Measurements from ENCODE around the gene SORD.
"Not testable (repeated sequence)": the region's sequence is repeated elsewhere in the genome, so short reads cannot be mapped to it uniquely, and the experiment has no call there.

The SORD gene

DNA sequence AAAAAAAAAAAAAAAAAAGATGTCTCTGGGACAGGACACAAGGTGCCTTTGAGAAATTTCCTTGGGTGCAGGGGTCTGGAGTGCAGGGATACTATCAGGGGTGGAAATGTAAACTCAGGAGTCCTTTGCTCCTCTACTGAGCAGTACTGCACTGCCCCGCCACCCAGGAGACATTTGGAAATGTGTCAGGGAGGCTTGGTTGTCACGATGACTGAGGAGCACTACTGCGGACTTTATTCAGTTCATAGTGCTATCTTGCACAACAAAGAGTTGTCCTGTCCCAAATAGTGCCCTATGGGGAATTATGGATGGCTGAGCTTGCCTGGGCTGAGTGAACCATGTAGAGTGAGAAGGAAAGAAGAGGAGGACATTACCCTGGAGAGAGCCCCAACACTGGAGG lies 2.6 kb downstream of the SORD start:
- DNase-seq, result not testable (repeated sequence)

DNA sequence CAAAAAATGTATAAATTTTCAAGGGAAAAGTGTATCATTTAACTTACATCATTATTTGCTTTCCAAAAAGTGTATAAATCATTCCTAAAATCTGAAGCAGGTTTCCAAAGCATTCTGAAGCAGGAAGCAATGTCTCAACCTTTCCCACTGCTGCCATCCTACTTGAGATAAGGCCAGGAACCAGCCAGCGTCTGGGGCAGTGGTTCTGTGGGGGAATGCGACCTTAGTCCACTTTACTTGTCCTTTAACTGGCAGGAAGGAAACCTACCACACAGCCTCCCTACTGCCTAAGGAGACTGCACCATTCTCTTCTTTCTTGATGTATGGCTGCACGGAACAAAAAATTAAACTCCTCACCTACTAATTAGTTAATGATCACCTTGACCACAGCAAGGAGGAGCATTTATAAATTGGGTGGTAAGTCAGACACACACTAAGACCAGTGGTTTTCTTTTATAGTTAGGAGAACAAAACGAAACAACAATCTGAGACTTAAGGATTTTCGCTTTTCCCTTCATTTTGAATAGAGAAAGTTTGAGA lies 3.7 kb downstream of the SORD start:
- DNase-seq, result no peak

DNA sequence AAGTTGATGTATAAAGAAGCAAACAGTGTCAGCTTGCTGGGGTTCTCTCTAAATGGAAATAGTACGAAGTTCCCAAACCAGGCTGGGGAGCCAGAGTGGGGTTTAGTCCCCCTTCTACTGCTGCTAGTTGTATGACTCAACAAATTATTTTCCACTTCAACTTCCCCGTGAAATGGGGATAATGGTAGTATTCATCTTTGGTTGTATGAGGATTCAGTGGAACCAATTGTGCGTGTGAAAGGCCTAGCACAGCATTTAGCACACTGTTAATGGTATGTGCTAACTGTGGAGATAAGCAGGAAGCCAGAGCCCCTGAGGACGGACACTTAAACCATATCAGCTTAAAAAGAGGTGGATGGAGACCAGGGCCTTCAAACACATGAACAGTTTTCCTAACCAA lies 4.2 kb downstream of the SORD start:
- DNase-seq, result no peak

DNA sequence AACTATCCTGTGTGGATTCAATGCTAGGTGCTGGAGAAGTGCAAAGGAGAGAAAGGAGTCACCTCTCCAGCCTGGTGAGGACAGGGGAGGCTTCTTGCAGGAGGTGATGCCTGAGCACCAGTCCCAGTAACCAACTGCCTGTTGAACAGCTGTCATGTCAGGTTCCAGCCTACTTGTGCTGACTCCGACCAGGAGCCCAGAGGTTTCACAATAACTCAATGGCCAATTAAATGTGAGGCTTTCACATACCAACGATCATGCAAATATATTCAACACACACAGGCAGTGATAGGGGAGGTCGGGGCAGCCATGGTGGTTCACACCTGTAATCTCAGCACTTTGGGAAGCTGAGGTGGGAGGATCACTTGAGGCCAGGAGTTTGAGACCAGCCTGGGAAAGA lies 7.7 kb downstream of the SORD start:
- no peak for DNase-seq

DNA sequence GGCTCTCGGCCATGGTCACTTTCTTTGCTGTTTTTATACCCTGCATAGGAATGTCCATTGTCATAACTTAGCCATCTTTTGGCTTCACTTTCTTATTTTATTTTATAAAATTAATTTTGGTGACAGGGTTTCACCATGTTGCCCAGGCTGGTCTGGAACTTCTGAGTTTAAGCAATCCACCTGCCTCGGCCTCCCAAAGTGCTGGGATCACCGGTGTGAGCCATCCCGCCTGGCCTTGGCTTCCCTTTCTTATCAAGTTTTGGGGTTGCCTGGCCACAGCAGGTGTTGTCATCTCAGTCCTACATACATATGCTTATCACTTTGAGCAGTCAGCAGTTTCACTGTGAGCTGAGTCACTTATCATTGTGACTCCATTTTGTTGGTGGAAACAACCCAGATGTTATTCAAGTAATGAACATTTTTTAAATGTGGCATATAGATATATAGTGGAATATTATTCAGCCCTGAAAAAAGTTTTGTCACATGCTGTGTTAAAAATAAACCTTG lies 8.6 kb downstream of the SORD start:
- DNase-seq, result not testable (repeated sequence)

DNA sequence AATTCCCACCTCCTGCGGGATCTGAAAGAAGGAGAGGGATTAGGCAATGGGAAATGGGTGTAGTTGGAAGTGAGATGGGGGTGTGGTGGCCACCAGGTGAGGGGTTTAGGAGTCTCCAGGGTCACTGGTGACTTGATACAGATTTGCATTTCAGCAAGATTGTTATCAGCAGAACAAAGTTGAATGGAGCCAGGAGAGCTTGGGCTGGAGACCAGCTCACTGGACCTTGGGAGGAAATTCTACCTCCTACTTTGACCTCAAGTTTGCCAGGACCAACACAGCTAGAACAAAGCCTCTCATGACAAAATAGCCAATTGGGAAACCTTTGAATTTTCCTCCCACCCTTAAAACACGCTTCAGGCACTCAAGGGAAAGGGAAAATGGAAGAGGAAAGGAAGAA lies 9.5 kb downstream of the SORD start:
- not testable (repeated sequence) for DNase-seq

DNA sequence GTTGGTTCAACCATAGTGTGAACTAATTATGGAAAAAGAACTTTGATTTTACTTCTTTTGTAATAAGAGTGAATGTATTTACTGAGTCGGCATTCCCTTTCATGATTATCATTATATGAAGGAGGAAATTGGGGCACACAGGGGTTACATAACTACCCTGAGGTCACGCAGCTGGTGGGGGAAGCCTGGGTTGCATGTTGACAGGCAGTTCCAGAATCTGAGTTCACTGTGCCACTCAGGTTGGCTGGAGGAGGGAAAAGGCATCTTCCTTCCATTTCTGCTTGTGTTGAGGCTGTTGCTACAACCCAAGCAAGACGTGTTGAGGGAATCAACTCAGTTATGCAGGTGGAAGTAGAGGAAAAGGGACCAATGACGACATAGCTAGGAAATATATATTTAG lies 11.1 kb downstream of the SORD start:
- DNase-seq, result not testable (repeated sequence)

DNA sequence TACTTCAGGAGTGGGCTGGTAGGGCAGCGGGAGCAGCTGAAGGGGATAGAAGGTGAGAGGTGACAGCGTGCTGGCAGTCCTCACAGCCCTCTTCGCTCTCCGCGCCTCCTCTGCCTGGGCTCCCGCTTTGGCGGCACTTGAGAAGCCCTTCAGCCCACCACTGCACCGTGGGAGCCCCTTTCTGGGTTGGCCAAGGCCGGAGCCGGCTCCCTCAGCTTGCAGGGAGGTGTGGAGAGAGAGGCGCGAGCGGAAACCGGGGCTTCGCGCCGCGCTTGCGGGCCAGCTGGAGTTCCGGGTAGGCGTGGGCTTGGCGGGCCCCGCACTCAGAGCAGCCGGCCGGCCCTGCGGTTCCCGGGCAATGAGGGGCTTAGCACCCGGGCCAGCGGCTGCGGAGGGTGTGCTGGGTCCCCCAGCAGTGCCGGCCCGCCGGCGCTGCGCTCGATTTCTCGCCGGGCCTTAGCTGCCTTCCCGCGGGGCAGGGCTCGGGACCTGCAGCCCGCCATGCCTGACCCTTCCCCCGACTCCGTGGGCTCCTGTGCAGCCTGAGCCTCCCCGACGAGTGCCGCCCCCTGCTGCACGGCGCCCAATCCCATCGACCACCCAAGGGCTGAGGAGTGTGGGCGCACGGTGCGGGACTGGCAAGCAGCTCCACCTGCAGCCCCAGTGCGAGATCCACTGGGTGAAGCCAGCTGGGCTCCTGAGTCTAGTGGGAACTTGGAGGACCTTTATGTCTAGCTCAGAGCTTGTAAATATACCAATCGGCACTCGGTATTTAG lies 11.8 kb downstream of the SORD start:
- DNase-seq, result not testable (repeated sequence)

DNA sequence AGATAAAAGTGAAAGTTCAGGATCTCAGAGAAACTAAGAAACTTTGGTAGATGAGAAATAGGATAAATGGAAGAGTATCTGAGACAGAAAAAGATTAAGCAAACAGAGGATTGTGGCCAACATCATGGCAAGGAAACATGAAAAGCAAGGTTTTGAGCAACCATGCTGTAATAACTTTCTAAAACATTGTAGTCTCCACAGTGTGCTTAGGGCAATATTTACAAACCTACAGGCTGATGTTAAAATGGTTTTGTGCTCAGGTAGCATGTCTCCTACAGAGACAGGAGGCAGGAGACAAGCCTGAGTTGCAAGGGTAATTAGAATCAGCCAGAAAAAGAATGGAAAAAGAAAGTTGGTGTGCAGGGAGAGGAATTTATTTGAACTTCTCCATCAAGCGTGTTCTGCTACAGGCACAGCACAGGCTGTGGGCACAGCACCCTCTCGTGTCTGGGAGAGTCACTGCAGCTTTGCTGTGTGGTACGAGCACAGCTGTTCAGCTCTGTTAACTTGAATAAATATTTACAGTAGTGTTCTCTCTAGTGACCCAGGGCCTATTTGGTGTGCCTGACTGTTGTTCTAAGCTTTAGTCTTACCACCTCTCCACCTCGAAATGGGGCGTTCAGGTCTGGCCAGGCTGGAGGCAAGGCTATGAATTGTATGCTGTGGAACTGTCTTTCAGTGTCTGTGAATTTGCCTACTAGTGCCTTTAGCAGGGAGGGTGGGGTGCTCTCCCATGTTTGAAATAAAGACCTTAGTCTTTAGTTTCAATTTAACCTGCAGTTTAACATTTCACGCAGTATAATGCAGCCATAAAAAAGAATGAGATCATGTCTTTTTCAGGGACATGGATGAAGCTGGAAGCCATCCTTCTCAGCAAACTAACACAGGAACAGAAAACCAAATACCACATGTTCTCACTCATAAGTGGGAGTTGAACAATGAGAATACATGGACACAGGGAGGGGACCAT lies 14.1 kb downstream of the SORD start:
- peak; percentile 75 for DNase-seq

DNA sequence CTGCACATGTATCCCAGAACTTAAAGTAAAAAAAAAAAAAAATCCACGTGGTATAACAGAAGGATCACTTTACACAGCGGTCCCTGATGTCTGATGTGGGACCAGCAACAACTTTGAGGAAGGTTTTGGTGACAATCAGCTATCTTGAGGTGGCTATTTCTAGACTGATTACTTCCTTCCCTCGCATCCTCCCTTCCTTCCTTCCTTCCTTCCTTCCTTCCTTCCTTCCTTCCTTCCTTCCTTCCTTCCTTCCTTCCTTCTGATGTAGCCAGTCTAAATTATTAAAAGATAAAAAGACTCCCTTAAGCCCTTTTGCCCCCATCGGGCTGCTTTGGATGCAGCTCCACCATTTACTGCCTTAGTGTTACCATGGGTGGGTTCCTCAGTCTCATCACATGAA lies 14.9 kb downstream of the SORD start:
- DNase-seq, result no peak

DNA sequence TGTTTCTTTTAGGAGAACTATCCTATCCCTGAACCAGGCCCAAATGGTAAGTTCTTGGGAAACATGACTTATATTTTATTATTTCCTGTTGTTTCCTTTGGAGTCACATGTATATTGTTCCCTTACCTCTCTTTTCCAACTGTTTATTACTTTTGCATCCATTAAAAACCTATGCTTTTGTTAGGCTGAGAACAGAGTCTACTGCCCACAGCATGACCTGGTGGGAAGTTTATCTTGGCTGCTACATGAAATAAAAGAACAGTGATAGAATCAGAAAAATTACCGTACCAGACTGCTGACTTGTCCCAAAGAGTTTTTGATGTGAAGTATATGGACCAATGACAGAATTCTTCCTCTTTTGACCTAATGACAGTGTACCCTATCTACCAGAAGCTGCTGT lies 17.4 kb downstream of the SORD start:
- DNase-seq, result not testable (repeated sequence)

DNA sequence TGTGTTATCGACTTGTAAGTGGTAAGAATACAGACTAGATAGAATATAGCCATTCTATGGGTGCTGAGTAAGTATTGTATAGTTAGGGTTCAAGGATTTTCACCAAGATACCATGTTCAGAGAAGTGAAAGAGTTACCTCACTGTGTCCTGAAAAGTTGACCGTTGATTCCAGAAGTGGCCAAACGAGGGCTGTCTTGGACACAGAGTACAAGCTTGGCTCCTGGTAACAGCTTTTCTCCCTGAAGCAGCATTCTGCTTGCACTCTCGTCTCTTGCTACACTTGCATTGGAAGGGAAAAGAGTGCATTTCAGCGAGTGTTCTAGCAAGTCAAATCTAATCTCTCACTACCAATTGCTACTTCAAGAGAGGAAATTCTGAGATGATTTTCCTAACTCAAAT lies 18.5 kb downstream of the SORD start:
- DNase-seq, result not testable (repeated sequence)

DNA sequence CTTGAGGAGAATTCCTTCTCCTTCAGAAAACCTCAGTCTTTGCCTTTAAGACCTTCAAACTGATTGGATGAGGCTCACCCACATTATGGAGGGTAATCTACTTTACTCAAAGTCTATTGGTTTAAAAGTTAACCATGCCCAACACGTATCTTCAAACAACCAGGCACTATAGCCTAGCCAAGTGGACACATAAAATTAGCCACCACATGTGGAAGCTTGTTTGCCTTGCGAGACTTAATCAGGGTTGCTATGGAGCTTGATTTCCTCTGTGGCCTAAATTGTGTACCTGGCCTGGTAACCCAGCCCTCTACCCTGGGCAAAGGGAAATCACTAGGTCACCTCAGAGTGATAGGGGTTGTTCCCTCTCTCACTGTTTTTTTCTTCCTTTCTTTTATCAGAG lies 19.9 kb downstream of the SORD start:
- not testable (repeated sequence) for DNase-seq

DNA sequence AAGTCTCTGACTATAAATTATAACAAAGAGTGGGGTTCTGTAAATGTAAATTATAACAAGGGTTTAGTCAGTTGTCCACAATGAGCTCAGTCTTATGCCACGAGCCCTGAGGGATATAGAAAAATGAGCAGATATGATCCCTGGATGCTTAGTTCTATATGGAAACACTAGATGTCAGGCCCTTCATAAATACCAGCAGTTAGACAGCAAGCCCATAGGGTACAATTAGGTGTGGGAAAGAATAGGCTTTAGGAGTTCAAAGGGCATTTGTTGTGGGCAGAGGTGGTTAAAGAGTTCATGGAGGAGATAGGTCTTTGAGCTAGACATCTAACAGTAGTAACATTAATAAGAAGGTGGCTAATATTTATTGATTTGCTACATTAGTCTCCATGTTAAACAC lies 21.3 kb downstream of the SORD start:
- DNase-seq, result not testable (repeated sequence)

DNA sequence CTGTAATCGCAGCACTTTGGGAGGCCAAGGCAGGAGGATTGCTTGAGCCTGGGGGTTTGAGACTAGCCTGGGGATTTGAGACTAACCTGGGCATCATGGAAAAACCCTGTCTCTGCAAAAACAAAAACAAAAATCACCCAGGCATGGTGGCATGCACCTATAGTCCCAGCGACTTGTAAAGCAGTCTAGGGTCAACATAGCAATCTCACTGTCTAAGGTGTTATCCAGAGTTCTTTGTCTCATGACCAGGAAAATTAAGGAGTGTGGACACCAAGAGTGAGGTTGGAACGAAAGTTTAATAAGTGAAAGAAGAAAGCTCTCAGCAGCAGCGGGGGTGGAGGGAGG lies 25.4 kb downstream of the SORD start:
- DNase-seq, result not testable (repeated sequence)

DNA sequence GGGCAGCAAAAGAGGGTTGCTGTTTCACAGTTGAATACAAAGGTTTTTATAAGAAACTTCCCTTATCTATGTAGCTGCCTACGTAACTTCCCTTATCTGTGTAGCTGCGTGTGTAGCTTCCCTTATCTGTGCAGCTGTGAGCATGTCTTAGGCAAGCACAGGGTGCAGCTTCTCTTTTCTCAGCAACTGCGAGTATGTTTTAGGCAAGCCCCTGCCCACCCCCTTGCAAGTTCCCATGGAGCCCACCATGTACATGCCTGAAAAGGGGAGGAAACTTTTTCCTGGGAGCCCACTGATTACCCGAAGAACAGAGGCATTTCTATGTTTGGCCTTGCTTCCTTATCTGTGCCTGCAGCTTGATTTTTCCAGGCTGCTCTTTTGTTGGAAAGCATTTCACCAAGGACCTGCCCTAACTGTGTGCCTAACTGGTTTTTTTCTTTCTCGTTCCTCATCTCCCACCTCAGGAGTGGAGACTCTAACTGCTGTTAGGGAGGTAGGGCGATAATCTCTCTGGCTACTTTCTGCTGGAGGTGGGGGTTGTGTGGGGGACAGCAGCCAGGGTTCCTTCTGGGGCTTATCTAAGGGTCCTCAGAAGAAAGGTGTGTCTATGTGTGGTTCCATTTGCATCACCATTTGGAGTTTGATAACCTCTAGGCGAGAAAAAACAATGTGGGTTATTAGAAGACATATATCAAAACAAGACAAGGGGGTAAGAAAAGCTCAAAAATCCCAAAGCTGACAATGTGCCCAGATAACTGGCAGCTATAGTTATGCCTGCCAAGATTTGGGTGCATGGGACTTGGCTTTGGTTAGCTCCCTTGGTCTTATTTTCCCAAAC lies 26.0 kb downstream of the SORD start:
- DNase-seq, result no peak

DNA sequence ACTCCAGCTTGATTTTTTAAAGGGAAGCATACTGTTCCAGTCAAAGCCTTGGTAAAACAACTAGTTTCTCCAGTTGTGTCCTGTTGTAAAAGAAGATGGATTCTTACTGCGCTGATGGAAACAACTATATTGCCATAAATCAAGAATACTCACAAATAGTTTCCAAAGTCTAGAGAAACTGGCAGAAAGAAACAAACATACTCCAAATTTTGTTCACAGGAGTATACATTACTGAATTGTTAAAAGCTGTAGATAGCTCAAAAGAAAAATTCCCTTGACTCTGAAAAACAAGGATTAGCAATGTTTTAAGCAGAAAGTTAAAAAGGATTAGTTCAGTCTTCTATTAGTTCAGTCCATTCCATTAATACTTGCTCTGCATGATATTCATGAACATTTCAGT lies 27.6 kb downstream of the SORD start:
- DNase-seq, result no peak

DNA sequence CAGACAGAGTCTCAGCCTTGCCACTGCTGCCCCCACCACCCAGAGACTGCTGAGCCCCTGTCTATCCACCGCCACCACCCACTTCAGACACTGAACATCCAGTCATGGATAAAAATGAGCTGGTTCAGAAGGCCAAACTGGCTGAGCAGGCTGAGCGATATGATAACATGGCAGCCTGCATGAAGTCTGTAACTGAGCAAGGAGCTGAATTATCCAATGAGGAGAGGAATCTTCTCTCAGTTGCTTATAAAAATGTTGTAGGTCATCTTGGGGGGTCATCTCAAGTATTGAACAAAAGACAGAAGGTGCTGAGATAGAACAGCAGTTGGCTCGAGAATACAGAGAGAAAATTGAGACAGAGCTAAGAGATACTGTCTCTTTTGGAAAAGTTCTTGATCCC lies 29.7 kb downstream of the SORD start:
- DNase-seq, result not testable (repeated sequence)

DNA sequence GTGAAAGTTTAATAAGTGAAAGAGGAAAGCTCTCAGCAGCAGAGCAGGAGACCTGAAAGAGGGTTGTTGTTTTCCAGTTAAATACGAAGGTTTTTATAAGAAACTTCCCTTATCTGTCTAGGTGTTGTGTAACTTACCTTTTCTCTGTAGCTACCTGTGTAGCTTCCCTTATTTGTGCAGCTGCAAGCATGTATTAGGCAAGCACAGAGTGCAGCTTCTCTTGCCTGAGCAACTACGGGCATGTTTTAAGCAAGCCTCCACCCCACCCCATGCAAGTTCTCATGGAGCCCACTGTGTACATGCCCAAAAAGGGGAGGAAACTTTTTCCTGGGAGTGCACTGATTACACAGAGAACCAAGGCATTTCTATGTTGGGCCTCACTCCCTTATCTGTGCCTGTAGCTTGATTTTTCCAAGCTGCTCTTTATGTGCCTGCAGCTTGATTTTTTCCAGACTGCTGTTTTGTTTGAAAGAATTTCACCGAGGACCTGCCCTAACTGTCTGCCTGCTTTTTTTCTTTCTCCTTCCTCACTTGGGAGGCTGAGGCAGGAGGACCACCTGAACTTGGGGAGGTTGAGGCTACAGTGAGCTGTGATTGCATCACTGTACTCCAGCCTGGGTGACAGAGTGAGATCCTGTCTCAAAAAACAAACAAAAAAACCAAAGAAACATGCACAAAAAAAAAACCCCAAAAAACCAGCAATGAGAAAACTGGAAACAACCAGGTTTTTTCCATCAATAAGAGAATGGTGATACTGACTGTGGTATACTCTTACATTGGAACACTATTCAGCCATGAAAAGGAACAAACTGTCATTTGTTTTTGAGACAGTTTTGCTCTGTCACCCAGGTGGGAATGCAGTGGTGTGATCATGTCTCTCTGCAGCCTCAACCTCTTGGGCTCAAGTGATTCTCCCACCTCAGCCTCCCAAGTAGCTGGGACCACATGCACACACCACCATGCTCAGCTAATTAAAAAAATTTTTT lies 36.0 kb downstream of the SORD start:
- DNase-seq, result not testable (repeated sequence)

DNA sequence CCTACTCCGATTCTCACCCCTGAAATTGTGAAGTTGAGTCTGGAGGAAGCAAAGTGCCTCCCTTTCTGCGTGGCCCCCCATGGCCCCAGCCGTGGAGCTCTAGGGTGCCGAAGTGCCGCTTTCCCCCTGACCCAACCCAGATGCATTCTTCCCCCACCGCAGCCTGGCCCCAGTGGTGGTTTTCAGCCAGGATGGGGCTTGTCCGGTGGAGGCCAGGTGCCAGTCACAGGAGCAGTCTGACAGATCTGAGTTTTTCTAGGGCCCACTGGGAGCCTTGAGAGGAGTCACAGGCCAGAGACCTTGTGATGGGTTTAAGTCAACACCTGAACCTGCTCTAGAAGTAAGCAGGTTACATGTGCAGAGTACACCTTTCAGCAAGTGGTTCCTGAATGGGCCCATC lies 39.3 kb downstream of the SORD start:
- not testable (repeated sequence) for DNase-seq

DNA sequence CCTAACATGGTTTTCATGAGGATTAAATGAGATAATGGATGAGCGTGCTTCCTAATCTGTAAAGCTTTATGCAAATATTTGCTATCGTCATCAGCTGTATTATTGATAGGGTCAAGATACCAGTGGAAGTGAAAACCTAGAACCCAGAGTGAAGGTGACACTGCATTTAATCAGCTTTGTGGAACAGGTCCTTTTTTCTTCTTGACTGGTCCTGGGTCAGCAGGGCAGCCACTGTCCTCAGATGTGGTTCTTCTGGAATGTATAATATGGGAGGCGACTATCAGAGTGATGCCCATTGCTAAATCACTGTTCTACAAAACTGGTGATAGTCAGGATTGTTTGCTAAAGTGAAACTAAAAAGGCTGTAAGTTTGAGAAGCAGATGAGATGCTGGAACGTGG lies 41.4 kb downstream of the SORD start:
- DNase-seq, result no peak

Measured in NCI-H82 (cell line).